GM12801 (cell line): ENCODE results near the gene LRBA.

Experiments used
- CTCF ChIP-seq: IDR thresholded peaks from one replicate; pipeline ENCODE4 v1.5.1; 2011; ENCODE audit warnings: control low read depth; ENCODE audit not compliant: insufficient read length; ENCODE audit errors: extremely low read depth

The LRBA gene

GRCh38 chr4:150534818-150535217 is 480.3 kb downstream of the LRBA start:
- TF ChIP-seq CTCF = no peak

- no peak for TF ChIP-seq CTCF
Observed at GRCh38 chr4:150533673-150534072, 481.4 kb downstream of the LRBA start.

- no peak for TF ChIP-seq CTCF
Observed at GRCh38 chr4:150525321-150525868, 489.7 kb downstream of the LRBA start.

- TF ChIP-seq CTCF = no peak
Observed at GRCh38 chr4:150518559-150518958, 496.5 kb downstream of the LRBA start.

- no peak for TF ChIP-seq CTCF
Observed at GRCh38 chr4:150515135-150515534, 499.9 kb downstream of the LRBA start.

GRCh38 chr4:150514709-150515108 is 500.4 kb downstream of the LRBA start:
- no peak for TF ChIP-seq CTCF

- no peak for TF ChIP-seq CTCF
Observed at GRCh38 chr4:150510176-150510865, 504.8 kb downstream of the LRBA start.

GRCh38 chr4:150501983-150502382 is 513.1 kb downstream of the LRBA start:
- TF ChIP-seq CTCF = no peak
